Stimulated activated naive CD8-positive, alpha-beta T cell treated with anti-CD3 and anti-CD28 coated beads, Interleukin-15, Interleukin-2, amounts not matched to agents 100 U/mL and 50 U/mL, for 24 hours (primary cell): ENCODE data around the gene ZNF213.
"Not testable (repeated sequence)": the region's sequence is repeated elsewhere in the genome, so short reads cannot be mapped to it uniquely, and the experiment has no call there.

ENCODE experiments used
- ATAC-seq: fragments of 150-1000 bp; cut with Tn5 transposase; one replicate; pipeline ENCODE4 v1.10.0; 2021
- DNase-seq: peaks from one replicate; pipeline ENCODE4 v3.0.0; 2021

Gene ZNF213

DNA sequence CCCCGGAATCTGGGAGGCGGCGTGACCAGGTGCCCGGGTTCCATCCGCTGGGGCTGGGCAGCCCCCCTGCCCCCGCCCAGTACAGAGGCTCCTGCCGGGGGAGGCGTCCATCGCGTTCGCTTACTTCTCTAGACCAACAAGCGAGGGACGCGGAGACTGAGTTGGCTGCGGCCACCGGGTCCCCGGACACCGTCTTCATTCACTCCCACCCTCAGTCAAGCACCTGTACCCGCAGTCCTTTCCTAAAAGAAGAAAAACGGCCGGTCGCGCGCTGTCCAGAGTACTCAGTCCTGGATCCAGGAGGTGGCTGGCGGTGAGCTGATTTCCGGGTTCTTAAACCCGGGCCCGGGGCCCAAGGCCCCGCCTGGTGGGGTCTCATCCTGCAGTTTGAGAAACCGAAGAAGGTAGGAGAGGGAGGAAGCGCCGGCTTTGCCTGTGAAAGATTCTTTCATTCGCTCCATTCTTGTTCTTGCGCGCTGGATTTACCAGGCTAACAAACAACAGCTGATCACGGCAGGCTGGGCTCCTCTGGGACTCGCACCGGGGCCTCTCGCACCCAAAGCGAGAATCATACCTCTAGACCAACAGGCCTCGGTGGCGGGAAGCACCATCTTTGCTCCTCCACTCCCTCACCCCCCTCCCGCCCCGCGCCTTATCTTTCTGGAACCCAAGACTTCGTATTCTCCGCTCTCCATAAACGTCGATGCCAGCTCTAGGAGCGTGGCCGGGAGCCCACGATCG is 35.8 kb downstream of the ZNF213 start:
- DNase-seq (peak; percentile 46), ATAC-seq (no peak)

DNA sequence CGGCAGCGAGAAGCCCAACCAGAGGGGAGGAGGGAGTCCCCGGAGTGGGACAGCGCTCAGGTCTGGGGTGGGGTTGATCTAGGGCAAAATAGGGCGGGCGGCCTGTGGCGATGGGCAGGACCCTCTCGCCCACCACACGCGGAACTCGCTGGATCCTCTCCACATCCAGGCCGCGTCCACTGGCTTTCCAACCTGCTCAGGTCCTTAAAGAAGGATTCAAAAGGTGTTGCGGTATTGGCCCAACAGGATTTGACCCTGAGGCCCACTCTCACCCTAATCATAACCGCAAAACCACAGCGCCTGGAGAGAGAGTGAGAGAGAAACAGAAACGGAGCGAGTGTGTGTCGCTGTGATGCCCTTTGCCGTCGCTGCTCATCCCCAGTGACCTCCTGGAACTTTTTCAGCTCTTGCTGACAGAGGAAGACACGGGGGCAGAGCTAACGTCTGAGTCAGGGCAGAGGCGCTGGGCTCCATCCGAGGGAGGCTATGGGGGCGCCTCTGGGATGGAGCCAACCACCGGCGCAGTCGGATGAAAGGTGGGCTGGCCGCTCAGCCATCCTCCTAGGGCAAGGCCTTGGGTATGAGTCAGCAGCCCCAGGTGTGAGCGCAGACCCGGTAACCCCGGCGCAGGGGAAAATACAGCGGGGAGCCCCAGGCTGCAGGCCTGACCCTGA is 36.5 kb downstream of the ZNF213 start:
- ATAC-seq (peak; percentile 75), DNase-seq (peak; percentile 76)

- DNase-seq, result peak; percentile 76
- ATAC-seq, result peak; percentile 73
Measured at GRCh38 chr16:3171855-3172593, 37.2 kb downstream of the ZNF213 start.

DNA sequence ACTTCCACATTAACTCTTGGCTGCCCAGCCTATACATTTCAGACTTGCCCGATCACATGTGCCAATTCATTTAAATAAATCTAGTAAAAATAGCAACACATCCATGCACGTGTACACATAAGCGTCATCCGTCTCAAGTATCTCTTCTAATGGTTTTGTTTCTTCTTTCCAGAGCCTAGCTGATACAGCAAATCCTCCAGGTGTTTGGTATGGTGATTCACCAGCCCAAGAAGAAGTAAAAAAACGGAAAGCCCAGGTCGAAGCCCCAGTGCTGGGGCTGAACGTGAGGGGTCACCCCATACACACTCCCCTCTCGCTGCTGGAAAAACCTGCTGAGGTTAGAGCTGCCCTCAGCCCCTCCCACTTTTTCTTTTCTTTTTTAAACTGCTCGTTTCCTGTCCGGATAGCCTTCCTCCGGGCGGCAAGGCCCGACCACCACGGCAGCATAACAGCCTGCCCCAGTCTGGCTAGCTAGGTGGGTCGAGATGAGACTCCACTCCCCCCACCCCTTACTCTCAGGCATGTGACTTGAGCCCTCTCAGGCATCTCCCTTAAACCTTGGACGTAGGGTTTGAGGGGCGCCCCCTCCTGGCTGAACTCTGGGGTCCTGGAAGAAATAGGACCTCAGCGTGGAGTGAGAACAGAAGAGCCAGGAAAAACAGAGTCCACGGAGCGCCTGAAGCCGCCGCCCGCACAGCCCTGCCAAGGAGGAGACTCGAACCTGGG is 39.2 kb downstream of the ZNF213 start:
- DNase-seq, result peak; percentile 74
- no peak for ATAC-seq

GRCh38 chr16:3174618-3175148 is 39.9 kb downstream of the ZNF213 start:
- no peak for ATAC-seq

DNA sequence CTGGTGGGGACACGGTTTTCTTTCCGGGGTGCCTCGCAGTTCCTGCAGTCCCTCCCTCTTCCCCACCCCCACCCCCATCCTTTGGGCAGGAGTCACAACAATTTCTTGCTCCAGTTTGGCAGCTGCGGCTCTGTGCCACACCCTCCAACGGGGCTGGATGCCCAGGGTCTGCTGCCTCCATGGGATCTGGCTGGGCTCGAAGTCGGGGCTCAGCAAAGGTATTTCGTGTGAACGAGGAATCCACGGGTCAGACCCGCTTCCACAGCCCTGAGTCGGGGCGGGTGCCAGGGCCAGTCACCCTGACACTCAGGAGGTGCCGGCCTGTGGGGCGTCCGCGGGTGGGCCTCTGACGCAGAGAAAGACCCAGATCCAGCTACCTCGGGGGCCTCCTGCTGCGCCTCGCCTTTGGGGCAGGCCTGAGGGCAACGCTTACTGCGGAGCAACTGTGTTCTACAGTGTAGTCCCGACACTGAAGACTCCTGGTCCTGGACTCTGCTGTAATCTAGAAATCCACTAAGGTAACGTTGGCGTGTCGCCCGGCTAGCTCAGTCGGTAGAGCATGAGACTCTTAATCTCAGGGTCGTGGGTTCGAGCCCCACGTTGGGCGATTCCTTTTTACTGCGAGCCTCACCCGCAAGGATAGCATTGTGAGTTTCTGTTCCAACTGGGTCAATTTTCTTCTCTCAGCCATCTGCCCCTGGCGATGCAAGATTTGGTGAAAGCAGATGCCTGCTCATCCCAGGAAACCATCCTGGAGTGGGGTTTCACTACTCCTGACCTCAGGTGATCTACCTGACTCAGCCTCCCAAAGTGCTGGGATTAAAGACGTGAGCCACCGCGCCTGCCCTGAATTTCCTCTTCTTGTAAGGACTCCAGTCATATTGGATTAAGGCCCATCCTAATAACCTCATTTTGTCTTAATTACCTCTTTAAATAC is 40.6 kb downstream of the ZNF213 start:
- peak; percentile 80 for DNase-seq
- peak; percentile 7 for ATAC-seq

More at GRCh38 chr16:3174618-3175148, 39.9 kb downstream of the ZNF213 start:
- no peak for DNase-seq

GRCh38 chr16:3179651-3180050 is 44.8 kb downstream of the ZNF213 start:
- DNase-seq, result no peak
- no peak for ATAC-seq

DNA sequence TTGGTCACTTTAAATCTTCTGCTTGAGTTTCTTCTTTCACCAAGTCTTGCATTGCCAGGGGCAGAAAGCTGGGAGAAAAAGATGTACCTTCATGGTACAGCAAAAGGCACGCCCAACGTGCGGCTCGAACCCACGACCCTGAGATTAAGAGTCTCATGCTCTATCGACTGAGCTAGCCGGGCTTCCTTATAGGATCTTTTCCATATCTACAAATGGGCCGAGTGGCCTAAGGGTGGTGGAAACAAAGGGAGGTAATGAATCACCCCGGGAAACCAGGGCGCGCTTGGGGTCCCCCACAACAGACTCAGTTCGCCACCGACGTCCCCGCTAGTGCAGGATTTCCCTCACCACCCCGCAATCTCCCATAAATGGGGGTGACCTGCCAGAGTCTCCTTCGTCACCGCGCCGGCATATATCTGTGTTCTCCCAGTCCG is 45.6 kb downstream of the ZNF213 start:
- DNase-seq, result peak; percentile 56
- peak; percentile 30 for ATAC-seq

DNA sequence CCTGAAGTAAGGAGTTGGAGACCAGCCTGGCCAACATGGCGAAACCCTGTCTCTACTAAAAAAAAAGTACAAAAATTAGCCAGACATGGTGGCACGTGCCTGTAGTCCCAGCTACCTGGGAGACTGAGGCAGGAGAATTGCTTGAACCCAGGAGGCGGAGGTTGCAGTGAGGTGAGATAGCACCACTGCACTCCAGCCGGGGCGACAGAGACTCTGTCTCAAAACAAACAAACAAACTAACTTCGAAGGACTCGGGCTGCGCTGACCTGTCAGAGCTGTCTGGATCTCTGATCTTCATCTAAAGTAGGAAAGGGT is 47.4 kb downstream of the ZNF213 start:
- DNase-seq, ATAC-seq: not testable (repeated sequence)

GRCh38 chr16:3182608-3183444 is 48.0 kb downstream of the ZNF213 start:
- ATAC-seq (peak; percentile 60), DNase-seq (peak; percentile 84)

DNA sequence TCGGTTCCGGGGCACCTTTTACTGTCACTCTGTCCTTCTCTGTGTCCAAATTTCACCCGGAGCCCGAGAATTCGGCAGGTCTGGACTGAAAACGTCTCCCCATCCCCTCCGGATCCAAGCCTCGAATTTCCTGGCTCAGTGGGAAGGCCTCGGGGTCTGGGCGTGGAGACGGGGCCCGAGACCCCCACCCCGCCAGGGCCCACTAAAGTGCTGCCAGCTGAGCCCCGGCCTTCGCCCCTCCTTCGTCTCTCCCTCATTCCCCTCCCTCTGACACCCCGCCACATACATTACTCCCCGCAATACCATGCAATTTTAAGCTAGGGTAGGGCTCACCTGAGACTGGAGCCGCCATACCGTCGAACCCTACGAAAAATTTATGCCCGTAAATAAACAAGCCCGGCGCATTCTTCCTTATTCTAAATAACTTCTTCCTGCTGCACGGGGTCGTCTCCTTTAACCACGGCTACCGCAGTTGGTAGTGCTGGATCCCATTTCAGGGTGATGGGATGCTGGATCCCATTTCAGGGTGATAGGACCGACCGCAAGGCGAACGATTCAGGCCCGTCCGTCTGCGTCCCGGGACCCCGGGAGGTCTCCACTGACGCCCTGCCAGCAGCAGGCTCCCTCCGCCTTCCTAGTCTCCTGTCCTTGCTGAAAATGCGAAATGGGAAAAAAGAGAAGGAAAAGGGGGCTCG is 48.8 kb downstream of the ZNF213 start:
- ATAC-seq (no peak), DNase-seq (no peak)

DNA sequence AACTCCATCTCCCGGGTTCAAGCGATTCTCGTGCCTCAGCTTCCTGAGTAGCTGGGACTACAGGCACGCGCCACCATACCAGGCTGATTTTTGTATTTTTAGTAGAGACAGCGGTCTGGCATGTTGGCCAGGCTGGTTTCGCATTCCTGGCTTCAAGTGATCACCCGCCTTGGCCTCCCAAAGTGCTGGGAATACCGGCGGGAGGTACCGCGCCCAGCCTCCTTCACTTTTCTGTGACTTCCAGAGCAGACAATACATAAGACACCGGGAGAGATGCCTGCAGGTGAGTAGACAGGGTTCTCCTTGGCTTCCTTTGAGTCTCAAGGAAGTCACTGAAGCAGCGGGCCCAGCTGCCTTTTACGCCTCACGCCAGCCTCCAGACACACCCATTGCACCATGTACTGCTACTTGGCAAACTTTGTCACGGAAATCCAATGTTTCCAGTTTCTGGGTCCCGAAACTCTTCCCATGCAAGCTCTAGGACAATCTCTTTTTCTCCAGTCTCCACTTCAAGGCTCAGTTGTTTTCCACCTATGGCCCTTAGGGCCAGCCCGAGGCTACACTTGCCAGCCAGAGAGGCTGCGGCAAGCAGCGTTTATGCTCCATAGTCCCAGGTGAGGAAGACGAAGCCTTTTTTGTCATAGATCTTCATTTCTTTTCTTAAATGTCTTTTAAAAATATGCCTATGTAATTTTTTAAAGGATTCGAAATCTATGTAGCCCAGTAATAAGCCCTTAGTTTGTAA is 52.3 kb downstream of the ZNF213 start:
- DNase-seq (no peak), ATAC-seq (no peak)

DNA sequence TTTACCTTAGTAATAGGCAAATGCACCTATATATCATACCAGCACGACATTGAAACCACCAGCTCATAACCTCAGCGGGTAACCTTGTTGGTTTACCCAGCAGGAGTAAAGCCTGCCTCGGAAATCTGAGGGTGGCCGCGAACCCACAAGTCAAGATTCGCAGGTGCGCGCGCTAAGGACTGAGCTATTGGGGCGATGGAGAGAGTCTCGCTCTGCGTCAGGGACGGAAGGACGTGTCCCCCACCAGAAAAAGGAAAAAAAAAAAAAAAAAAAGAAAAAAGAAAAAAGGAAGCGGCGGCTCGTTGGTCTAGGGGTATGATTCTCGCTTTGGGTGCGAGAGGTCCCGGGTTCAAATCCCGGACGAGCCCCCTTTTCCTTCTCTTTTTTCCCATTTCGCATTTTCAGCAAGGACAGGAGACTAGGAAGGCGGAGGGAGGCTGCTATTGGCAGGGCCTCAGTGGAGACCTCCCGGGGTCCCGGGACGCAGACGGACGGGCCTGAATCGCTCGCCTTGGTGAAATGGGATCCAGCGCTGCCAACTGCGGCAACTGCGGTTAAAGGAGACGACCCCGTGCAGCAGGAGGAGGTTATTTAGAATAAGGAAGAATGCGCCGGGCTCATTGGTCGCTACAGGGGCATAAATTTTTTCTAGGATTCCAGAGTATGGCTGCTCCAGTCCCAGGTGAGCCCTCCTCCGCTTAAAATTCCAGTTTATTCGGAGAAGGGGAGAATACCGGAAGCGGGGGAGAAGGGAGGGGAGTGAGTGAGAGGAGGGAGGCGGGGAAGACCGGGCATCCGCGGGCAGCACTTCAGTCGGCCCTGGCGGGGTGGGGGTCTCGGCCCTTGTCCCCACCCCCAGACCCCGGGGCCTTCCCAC is 53.2 kb downstream of the ZNF213 start, which contains the start of gene OR1F1:
Gene OR1F1, plus strand, starts transcription at position 407 of the 877 bp plus-strand sequence.
- ATAC-seq (peak; percentile 30), DNase-seq (peak; percentile 81)

DNA sequence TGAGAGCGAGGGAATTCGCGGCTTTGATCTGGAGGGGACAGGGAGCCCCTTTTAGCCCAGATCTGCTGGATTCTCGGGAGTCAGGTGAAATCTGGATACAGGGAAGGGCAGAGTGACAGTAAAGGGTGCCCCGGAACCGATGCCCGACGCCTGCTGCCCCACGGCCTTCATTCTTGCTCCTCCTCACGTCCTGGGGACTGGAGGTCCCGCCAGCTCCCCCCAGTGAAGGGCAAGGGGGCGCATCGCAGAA is 53.8 kb downstream of the ZNF213 start:
- ATAC-seq (no peak), DNase-seq (no peak)

DNA sequence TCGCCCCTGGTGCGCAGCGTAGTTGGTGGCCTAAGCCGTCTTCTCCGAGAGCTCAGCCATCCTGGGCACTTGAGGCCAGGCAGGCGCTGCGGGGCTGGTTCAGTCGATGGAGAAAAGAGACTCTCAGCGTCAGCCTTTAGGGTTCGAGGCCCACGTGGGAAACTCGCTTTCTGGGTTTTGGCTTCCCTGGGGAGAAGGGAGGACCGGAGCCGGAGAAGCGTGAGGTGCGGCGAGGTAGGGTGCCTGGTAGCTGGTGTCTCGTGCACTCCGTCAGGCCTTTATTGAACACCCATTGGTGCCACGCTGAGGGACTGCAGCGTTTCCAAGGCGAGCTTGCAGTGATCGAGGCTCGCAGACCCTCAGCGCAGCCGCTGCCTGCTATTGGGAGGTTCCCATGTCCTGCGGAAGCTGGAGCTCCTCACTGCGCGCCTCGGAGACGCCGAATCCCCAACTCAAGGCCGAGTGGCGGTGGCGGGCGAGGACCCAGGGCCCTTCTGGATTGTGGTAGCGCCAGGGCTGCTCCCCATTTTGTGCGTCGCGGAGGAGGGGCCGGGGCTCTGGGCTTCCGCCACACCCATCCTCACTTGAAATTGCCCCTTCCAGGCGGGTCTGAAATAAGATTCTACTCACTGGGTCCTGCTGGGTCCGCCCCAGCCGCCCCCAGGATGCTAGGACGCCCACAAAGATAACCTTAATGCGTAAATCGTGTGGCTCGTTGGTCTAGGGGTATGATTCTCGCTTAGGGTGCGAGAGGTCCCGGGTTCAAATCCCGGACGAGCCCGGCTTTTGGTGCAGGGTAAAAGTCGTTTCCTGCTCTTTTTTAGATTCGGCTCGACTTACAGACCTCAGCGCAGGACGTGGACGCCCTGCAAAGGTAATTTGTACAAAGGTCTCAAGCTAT is 54.3 kb downstream of the ZNF213 start:
- DNase-seq, result peak; percentile 80

GRCh38 chr16:3189869-3190268 is 55.0 kb downstream of the ZNF213 start:
- ATAC-seq, result no peak
- DNase-seq, result no peak

More for the DNA sequence above, 54.3 kb downstream of the ZNF213 start:
- ATAC-seq, result peak; percentile 40

DNA sequence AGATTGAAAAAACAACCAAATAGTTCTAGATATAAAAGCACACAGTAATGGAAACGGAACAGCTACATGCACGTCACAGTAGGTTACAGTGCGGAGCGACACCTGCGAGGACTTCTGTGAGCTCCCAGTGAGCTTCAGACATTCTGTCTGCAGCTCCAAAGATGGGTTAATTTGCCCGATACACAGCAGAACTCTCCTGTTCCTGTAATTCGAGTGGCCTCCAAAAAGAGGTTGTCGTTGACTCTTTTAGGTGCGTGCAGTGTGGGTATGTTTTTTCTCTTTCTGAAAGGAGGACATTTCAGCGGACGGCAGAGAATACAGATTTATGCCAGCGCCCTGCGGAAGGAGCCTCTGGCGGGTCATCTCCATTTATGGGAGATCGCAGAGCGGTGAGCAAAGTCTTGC is 56.1 kb downstream of the ZNF213 start:
- no peak for DNase-seq
- ATAC-seq, result no peak
